ENCODE measurements around the gene MST1.

GRCh38 chr3:49703956-49704355 lies 14.7 kb upstream of the MST1 start:
- TF ChIP-seq CTCF (IDR thresholded peaks at IDR 0.05): no peak
- TF ChIP-seq POLR2A (IDR thresholded peaks at IDR 0.05): no peak

All from thyroid gland (tissue), 4 donors.